ENCODE measurements around the gene ZFY.

DNA sequence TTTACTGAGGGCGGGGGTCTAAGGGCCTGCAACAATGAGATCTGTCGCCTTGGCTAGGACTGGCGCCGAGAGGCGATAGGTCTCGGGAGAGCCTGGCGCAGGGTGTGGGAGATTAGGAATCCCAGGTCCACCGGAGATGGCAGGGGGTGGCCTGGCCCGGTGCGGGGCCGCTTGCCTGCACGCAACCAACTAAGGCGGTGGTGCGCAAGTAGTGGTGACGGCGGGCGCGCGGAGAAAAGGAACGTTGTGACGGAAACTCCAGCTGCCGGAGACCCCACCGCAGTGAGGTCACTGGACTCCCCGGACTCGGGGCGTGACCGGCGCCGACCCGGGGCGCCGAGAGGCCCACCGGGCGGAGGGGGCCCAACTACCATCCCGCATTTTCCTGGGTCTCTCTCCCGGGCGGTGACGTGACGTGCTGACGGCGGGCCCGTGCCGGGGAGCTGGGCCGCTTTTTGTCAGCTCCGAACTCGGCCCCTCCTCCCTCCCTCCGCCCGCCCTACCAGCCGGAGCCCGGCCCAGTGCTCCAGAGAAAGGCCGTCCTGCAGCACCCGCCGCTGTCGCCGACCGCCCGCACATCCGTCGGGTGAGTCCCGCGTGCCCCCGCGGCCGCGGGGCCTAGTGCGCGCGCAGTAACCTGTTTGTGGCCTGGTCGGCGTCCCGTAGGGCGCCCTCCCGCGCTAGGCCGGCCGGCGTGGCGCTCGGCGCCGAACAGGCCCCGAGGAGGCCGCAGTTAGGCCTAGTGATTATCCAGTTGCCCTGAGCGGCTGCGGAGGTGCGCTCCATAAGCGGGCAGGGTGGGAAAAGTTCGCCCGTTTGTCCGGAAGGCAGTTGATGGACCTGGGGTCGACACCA is at the start of gene ZFY:
- TF ChIP-seq, protein P1, sequence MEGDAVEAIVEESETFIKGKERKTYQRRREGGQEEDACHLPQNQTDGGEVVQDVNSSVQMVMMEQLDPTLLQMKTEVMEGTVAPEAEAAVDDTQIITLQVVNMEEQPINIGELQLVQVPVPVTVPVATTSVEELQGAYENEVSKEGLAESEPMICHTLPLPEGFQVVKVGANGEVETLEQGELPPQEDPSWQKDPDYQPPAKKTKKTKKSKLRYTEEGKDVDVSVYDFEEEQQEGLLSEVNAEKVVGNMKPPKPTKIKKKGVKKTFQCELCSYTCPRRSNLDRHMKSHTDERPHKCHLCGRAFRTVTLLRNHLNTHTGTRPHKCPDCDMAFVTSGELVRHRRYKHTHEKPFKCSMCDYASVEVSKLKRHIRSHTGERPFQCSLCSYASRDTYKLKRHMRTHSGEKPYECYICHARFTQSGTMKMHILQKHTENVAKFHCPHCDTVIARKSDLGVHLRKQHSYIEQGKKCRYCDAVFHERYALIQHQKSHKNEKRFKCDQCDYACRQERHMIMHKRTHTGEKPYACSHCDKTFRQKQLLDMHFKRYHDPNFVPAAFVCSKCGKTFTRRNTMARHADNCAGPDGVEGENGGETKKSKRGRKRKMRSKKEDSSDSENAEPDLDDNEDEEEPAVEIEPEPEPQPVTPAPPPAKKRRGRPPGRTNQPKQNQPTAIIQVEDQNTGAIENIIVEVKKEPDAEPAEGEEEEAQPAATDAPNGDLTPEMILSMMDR (IDR thresholded peaks at IDR 0.05): no peak
- TF ChIP-seq EP300 (IDR thresholded peaks at IDR 0.05): no peak
